Activated CD8-positive, alpha-beta T cell treated with anti-CD3 and anti-CD28 coated beads, Interleukin-2, amount 10 ng/mL, durations not matched to agents 7 days and 5 days (primary cell): ENCODE measurements around the gene SMYD3. TPM values are rescaled to one million over a fixed set of nuclear protein-coding genes. Genes with fewer than 3 reads are reported as not detected.

Experiments used
- ATAC-seq: fragments of 150-1000 bp; cut with Tn5 transposase; one replicate; pipeline ENCODE4 v1.10.0; 2021; ENCODE audit warnings: moderate library complexity
- CTCF ChIA-PET: fragments of 350-600 bp; sonication (Branson Sonifier 250); formaldehyde crosslinking; loops from one replicate; lab custom pipeline; 2021; ENCODE audit warnings: antibody characterized with exemption; lab: Charles Lee
- POLR2A ChIA-PET: fragments of 350-600 bp; sonication (Branson Sonifier 250); formaldehyde crosslinking; loops from one replicate; lab custom pipeline; 2021; ENCODE audit warnings: antibody characterized with exemption; lab: Charles Lee
- DNase-seq: peaks from one replicate; pipeline ENCODE4 v3.0.0-alpha.2; 2020
- H3K27ac Mint-ChIP-seq: one replicate; pipeline ENCODE4 v1.8.0; 2021; ENCODE audit warnings: mild to moderate bottlenecking, mixed read lengths
- H3K27me3 Mint-ChIP-seq: one replicate; pipeline ENCODE4 v1.8.0; 2021; ENCODE audit warnings: low read depth, mixed read lengths
- H3K36me3 Mint-ChIP-seq: one replicate; pipeline ENCODE4 v1.8.0; 2021; ENCODE audit warnings: low read depth, mixed read lengths
- H3K4me1 Mint-ChIP-seq: one replicate; pipeline ENCODE4 v1.8.0; 2021; ENCODE audit warnings: low read depth, mixed read lengths
- H3K4me3 Mint-ChIP-seq: one replicate; pipeline ENCODE4 v1.8.0; 2021; ENCODE audit warnings: mild to moderate bottlenecking, mixed read lengths
- H3K9me3 Mint-ChIP-seq: one replicate; pipeline ENCODE4 v1.8.0; 2022; ENCODE audit warnings: mixed read lengths; ENCODE audit not compliant: insufficient read depth
- total RNA-seq, 2 experiments: library from RNA; stranded (reverse); gene quantifications; one replicate each; pipeline ENCODE4 v1.2.3, GENCODE V29; 2021

SMYD3 gene
- total RNA-seq, 2 experiments from 2014 or later = 22.7 to 23.2 TPM

- Mint-ChIP-seq H3K4me3 (no peak overlapping the region), H3K27ac (no peak overlapping the region), H3K4me1 (no peaks in the 10 kb centered on the region), H3K36me3 (no peaks in the 10 kb centered on the region), H3K27me3 (no peaks in the 10 kb centered on the region), H3K9me3 (peaks cover 15% of the 10 kb centered on the region)
- POLR2A ChIA-PET = no interaction called here
- ATAC-seq = no peak
- DNase-seq = no peak
- CTCF ChIA-PET = no interaction called here
These were observed 260.6 kb downstream of the SMYD3 start for GRCh38 chr1:246246430-246246829.

GRCh38 chr1:246245541-246245940 is 261.5 kb downstream of the SMYD3 start:
- Mint-ChIP-seq H3K27ac (no peak overlapping the region), H3K9me3 (peaks cover 15% of the 10 kb centered on the region), H3K4me1 (no peaks in the 10 kb centered on the region), H3K36me3 (no peaks in the 10 kb centered on the region), H3K4me3 (no peak overlapping the region), H3K27me3 (no peaks in the 10 kb centered on the region)
- no peak for DNase-seq
- ATAC-seq = no peak
- CTCF ChIA-PET = no interaction called here
- POLR2A ChIA-PET = no interaction called here

GRCh38 chr1:246232126-246232525 is 275.0 kb downstream of the SMYD3 start:
- Mint-ChIP-seq H3K27me3 (no peaks in the 10 kb centered on the region), H3K36me3 (peaks cover 2% of the 10 kb centered on the region), H3K27ac (no peak overlapping the region), H3K4me1 (no peaks in the 10 kb centered on the region), H3K4me3 (no peak overlapping the region), H3K9me3 (no peaks in the 10 kb centered on the region)
- ChIA-PET CTCF (no interaction called here), POLR2A (no interaction called here)
- ATAC-seq = no peak
- DNase-seq = no peak

GRCh38 chr1:246226041-246226440 is 281.0 kb downstream of the SMYD3 start:
- no peaks in the 10 kb centered on the region for H3K9me3 Mint-ChIP-seq
- no peaks in the 10 kb centered on the region for H3K4me1 Mint-ChIP-seq
- ChIA-PET CTCF (no interaction called here), POLR2A (no interaction called here)
- ATAC-seq (no peak), DNase-seq (no peak)
- H3K4me3 Mint-ChIP-seq = no peak overlapping the region
- no peak overlapping the region for H3K27ac Mint-ChIP-seq
- H3K36me3 Mint-ChIP-seq = peaks cover 2% of the 10 kb centered on the region
- no peaks in the 10 kb centered on the region for H3K27me3 Mint-ChIP-seq

GRCh38 chr1:246221485-246222255 is 285.4 kb downstream of the SMYD3 start:
- DNase-seq (no peak), ATAC-seq (no peak)
- no peaks in the 10 kb centered on the region for H3K4me1 Mint-ChIP-seq
- no peaks in the 10 kb centered on the region for H3K9me3 Mint-ChIP-seq
- no peaks in the 10 kb centered on the region for H3K36me3 Mint-ChIP-seq
- H3K27me3 Mint-ChIP-seq = no peaks in the 10 kb centered on the region
- H3K27ac Mint-ChIP-seq = no peak overlapping the region
- CTCF ChIA-PET = no interaction called here
- POLR2A ChIA-PET = no interaction called here
- H3K4me3 Mint-ChIP-seq = no peak overlapping the region

GRCh38 chr1:246220495-246221065 is 286.5 kb downstream of the SMYD3 start:
- Mint-ChIP-seq H3K4me3 (no peak overlapping the region), H3K9me3 (no peaks in the 10 kb centered on the region), H3K27ac (no peak overlapping the region), H3K36me3 (no peaks in the 10 kb centered on the region), H3K4me1 (no peaks in the 10 kb centered on the region), H3K27me3 (no peaks in the 10 kb centered on the region)
- POLR2A ChIA-PET = no interaction called here
- ATAC-seq = no peak
- CTCF ChIA-PET = no interaction called here
- DNase-seq = no peak

- no peak for DNase-seq
- peaks cover 2% of the 10 kb centered on the region for H3K4me1 Mint-ChIP-seq
- no peaks in the 10 kb centered on the region for H3K36me3 Mint-ChIP-seq
- no peak overlapping the region for H3K27ac Mint-ChIP-seq
- H3K27me3 Mint-ChIP-seq = no peaks in the 10 kb centered on the region
- no peaks in the 10 kb centered on the region for H3K9me3 Mint-ChIP-seq
- ChIA-PET CTCF (no interaction called here), POLR2A (no interaction called here)
- no peak for ATAC-seq
- H3K4me3 Mint-ChIP-seq = no peak overlapping the region
These were observed 287.5 kb downstream of the SMYD3 start for GRCh38 chr1:246219508-246220030.

- H3K36me3 Mint-ChIP-seq = no peaks in the 10 kb centered on the region
- no peak for ATAC-seq
- H3K9me3 Mint-ChIP-seq = no peaks in the 10 kb centered on the region
- H3K27ac Mint-ChIP-seq = no peak overlapping the region
- H3K27me3 Mint-ChIP-seq = no peaks in the 10 kb centered on the region
- peaks cover 2% of the 10 kb centered on the region for H3K4me1 Mint-ChIP-seq
- CTCF ChIA-PET = no interaction called here
- no peak overlapping the region for H3K4me3 Mint-ChIP-seq
- POLR2A ChIA-PET = no interaction called here
- DNase-seq = no peak
These were observed 288.4 kb downstream of the SMYD3 start for GRCh38 chr1:246218686-246219085.

GRCh38 chr1:246216906-246217305 is 290.2 kb downstream of the SMYD3 start:
- ATAC-seq (no peak), DNase-seq (no peak)
- Mint-ChIP-seq H3K36me3 (no peaks in the 10 kb centered on the region), H3K4me1 (peaks cover 2% of the 10 kb centered on the region), H3K4me3 (no peak overlapping the region), H3K9me3 (no peaks in the 10 kb centered on the region), H3K27ac (no peak overlapping the region), H3K27me3 (no peaks in the 10 kb centered on the region)
- ChIA-PET POLR2A (no interaction called here), CTCF (no interaction called here)

GRCh38 chr1:246215510-246215903 is 291.6 kb downstream of the SMYD3 start:
- ATAC-seq (no peak), DNase-seq (no peak)
- Mint-ChIP-seq H3K4me1 (peaks cover 2% of the 10 kb centered on the region), H3K27me3 (no peaks in the 10 kb centered on the region), H3K4me3 (no peak overlapping the region), H3K27ac (no peak overlapping the region), H3K36me3 (no peaks in the 10 kb centered on the region), H3K9me3 (no peaks in the 10 kb centered on the region)
- CTCF ChIA-PET = no interaction called here
- POLR2A ChIA-PET = no interaction called here

- ChIA-PET POLR2A (no interaction called here), CTCF (no interaction called here)
- no peaks in the 10 kb centered on the region for H3K9me3 Mint-ChIP-seq
These were observed 292.2 kb downstream of the SMYD3 start for GRCh38 chr1:246214708-246215509.

GRCh38 chr1:246213947-246214346 is 293.1 kb downstream of the SMYD3 start:
- ChIA-PET POLR2A (no interaction called here), CTCF (no interaction called here)
- Mint-ChIP-seq H3K9me3 (no peaks in the 10 kb centered on the region), H3K36me3 (no peaks in the 10 kb centered on the region), H3K4me3 (no peak overlapping the region), H3K4me1 (peaks cover 2% of the 10 kb centered on the region), H3K27ac (no peak overlapping the region), H3K27me3 (no peaks in the 10 kb centered on the region)
- ATAC-seq (no peak), DNase-seq (no peak)

More at GRCh38 chr1:246214708-246215509, 292.2 kb downstream of the SMYD3 start:
- peaks cover 2% of the 10 kb centered on the region for H3K4me1 Mint-ChIP-seq
- no peak overlapping the region for H3K27ac Mint-ChIP-seq
- ATAC-seq (no peak), DNase-seq (no peak)
- no peak overlapping the region for H3K4me3 Mint-ChIP-seq
- H3K27me3 Mint-ChIP-seq = no peaks in the 10 kb centered on the region
- no peaks in the 10 kb centered on the region for H3K36me3 Mint-ChIP-seq
